GM23338 (cell line): ENCODE results near the gene NCL. TPM values are rescaled to one million over a fixed set of nuclear protein-coding genes. Genes with fewer than 3 reads are reported as not detected.
"Not testable (repeated sequence)": the region's sequence is repeated elsewhere in the genome, so short reads cannot be mapped to it uniquely, and the experiment has no call there.

ENCODE experiments used
- ATAC-seq: fragments of 200-7000 bp; cut with Tn5 transposase; 3 replicates; pipeline ENCODE4 v1.9.1; 2020
- DNase-seq: peaks from one replicate; pipeline ENCODE4 v3.0.0-alpha.2; 2015; ENCODE audit warnings: low spot score
- H2AFZ ChIP-seq: fragments of 200-600 bp; sonication (generic); 2 replicates; pipeline ENCODE4 v1.8.0; 2016; ENCODE audit warnings: antibody characterized with exemption, mild to moderate bottlenecking, moderate library complexity
- H3F3A ChIP-seq: fragments of 200-600 bp; sonication (generic); replicated peaks from 2 replicates; pipeline ENCODE4 v1.8.0; 2017; ENCODE audit warnings: antibody characterized with exemption, mixed run types, low read depth
- H3K27ac ChIP-seq: fragments of 200-600 bp; sonication (generic); 2 replicates; pipeline ENCODE4 v1.6.1; 2016; ENCODE audit warnings: low read depth
- H3K27me3 ChIP-seq: fragments of 200-600 bp; sonication (generic); 2 replicates; pipeline ENCODE4 v1.8.0; 2016; ENCODE audit warnings: mild to moderate bottlenecking, mixed run types, moderate library complexity; ENCODE audit not compliant: insufficient read depth
- H3K36me3 ChIP-seq: fragments of 200-600 bp; sonication (generic); 2 replicates; pipeline ENCODE4 v1.8.0; 2016; ENCODE audit warnings: mild to moderate bottlenecking; ENCODE audit not compliant: insufficient read depth
- H3K4me1 ChIP-seq: fragments of 200-600 bp; sonication (generic); 2 replicates; pipeline ENCODE4 v1.8.0; 2016; ENCODE audit warnings: mild to moderate bottlenecking, moderate library complexity; ENCODE audit not compliant: insufficient read depth
- H3K4me2 ChIP-seq: fragments of 200-600 bp; sonication (generic); 2 replicates; pipeline ENCODE4 v1.7.1; 2017; ENCODE audit warnings: mixed run types
- H3K4me3 ChIP-seq: fragments of 200-600 bp; sonication (generic); 2 replicates; pipeline ENCODE4 v1.6.1; 2016; ENCODE audit warnings: mixed run types
- H3K79me2 ChIP-seq: fragments of 200-600 bp; sonication (generic); replicated peaks from 2 replicates; pipeline ENCODE4 v1.8.0; 2017; ENCODE audit warnings: mild to moderate bottlenecking; ENCODE audit not compliant: insufficient read depth
- H3K9me2 ChIP-seq: fragments of 200-600 bp; sonication (generic); 2 replicates; pipeline ENCODE4 v1.8.0; 2017; ENCODE audit not compliant: insufficient read depth
- H4K20me1 ChIP-seq: fragments of 200-600 bp; sonication (generic); replicated peaks from 2 replicates; pipeline ENCODE4 v1.8.0; 2017; ENCODE audit warnings: mild to moderate bottlenecking; ENCODE audit not compliant: insufficient read depth
- H3K27ac Mint-ChIP-seq: 2 replicates; pipeline ENCODE4 v1.8.0; 2020; ENCODE audit warnings: inconsistent platforms, mild to moderate bottlenecking, moderate library complexity, mixed read lengths
- H3K27me3 Mint-ChIP-seq: 3 replicates; pipeline ENCODE4 v1.8.0; 2022; ENCODE audit warnings: low read depth, mild to moderate bottlenecking, moderate library complexity, mixed read lengths, inconsistent platforms; ENCODE audit not compliant: insufficient read depth, poor library complexity
- H3K36me3 Mint-ChIP-seq: 3 replicates; pipeline ENCODE4 v1.8.0; 2021; ENCODE audit warnings: low read depth, mild to moderate bottlenecking, inconsistent platforms, moderate library complexity, mixed read lengths
- H3K4me1 Mint-ChIP-seq: 3 replicates; pipeline ENCODE4 v1.8.0; 2020; ENCODE audit warnings: mild to moderate bottlenecking, inconsistent platforms, mixed read lengths
- H3K4me3 Mint-ChIP-seq: 3 replicates; pipeline ENCODE4 v1.8.0; 2021; ENCODE audit warnings: moderate library complexity, mild to moderate bottlenecking, inconsistent platforms, mixed read lengths
- H3K9me3 Mint-ChIP-seq: 3 replicates; pipeline ENCODE4 v1.8.0; 2020; ENCODE audit warnings: moderate library complexity, mild to moderate bottlenecking, inconsistent platforms, mixed read lengths
- CTCF ChIP-seq, 2 experiments: fragments of 200-600 bp in 1 of 2; sonication (generic) in 1 of 2; conservative IDR thresholded peaks; 2 replicates each; pipeline versions ENCODE4 v1.5.1 to v1.6.1; 2016 to 2017; ENCODE audit warnings: antibody characterized with exemption in 2 of 2, low read depth in 2 of 2, mild to moderate bottlenecking in 2 of 2, moderate library complexity in 1 of 2
- polyA plus RNA-seq: library from polyadenylated mRNA; unstranded; fragments of >200 nt; fragmentation: Nextera tagmentation; extraction: Ambion mirVana; gene quantifications from 2 replicates; pipeline ENCODE4 v1.2.1, GENCODE V29; 2016
- small RNA-seq: library from RNA; depleted of rRNA; stranded (forward); fragments of <200 nt; gene quantifications from one replicate; pipeline ENCODE3, GENCODE V24; 2014; ENCODE audit warnings: low replicate concordance
- total RNA-seq: library from RNA; depleted of rRNA; stranded (reverse); fragments of >200 nt; shearing (Covaris generic); gene quantifications from 2 replicates; pipeline ENCODE4 v1.2.3, GENCODE V29; 2014; rRNA removed

NCL gene
- total and polyA plus RNA-seq, 2 experiments from 2014 or later: 678 to 2,269 TPM

GRCh38 chr2:231405601-231406367 is 58.5 kb downstream of the NCL start:
- H3K36me3 ChIP-seq, H3K27me3 ChIP-seq, H3K79me2 ChIP-seq, H3K4me3 ChIP-seq, H3K27me3 Mint-ChIP-seq, H3F3A ChIP-seq, ATAC-seq, H4K20me1 ChIP-seq, H3K9me2 ChIP-seq, H3K4me2 ChIP-seq, H3K4me3 Mint-ChIP-seq: not testable (repeated sequence)
- H3K36me3 Mint-ChIP-seq: peaks cover 35% of the 10 kb centered on the region
- TF ChIP-seq CTCF (conservative IDR thresholded peaks at IDR 0.05; ENCODE audit: low read depth in 2 of 2): peak; percentile 48 to 71
- Histone ChIP-seq H2AFZ (0 out of 2 replicates have a peak overlapping the region, but pooled peaks have one; percentile 29), H3K27ac (peak overlapping the region; percentile 8; the same call in 1 of the 2 replicates), H3K4me1 (peaks cover 21% of the 10 kb centered on the region)
- H3K9me3 Mint-ChIP-seq: peaks cover 27% of the 10 kb centered on the region
- DNase-seq: peak; percentile 18
- H3K27ac Mint-ChIP-seq: peak overlapping the region; percentile 90
- H3K4me1 Mint-ChIP-seq: peaks cover 54% of the 10 kb centered on the region

- peak in 1 of 2 experiments; percentile 30; a peak in 2 of 4 replicates for TF ChIP-seq CTCF (conservative IDR thresholded peaks at IDR 0.05; ENCODE audit: low read depth in 2 of 2)
- H3K9me2 ChIP-seq, H3K79me2 ChIP-seq, H3K4me3 Mint-ChIP-seq, H2AFZ ChIP-seq, H3K4me3 ChIP-seq, H4K20me1 ChIP-seq, H3K36me3 ChIP-seq, H3K27me3 ChIP-seq, ATAC-seq, H3K27ac ChIP-seq, H3K4me2 ChIP-seq, H3F3A ChIP-seq, H3K27me3 Mint-ChIP-seq: not testable (repeated sequence)
- Mint-ChIP-seq H3K9me3 (peaks cover 11% of the 10 kb centered on the region), H3K4me1 (peaks cover 61% of the 10 kb centered on the region), H3K36me3 (peaks cover 34% of the 10 kb centered on the region), H3K27ac (0 out of 2 replicates have a peak overlapping the region, but pooled peaks have one; percentile 6)
- DNase-seq: peak; percentile 22
- peaks cover 29% of the 10 kb centered on the region for H3K4me1 ChIP-seq
Observed at GRCh38 chr2:231404183-231404578, 60.1 kb downstream of the NCL start.

Small RNA genes within 50 kb of the gene (small RNA-seq; reads per million reads assigned to genes)
- gene RNU2-22P: 0.22 reads per million
- 29.8 reads per million, percentile 98 among the genes with 10 or more reads in this experiment for gene SNORA75
- gene SNORD20: not detected
- 635 reads per million, percentile 100 among the genes with 10 or more reads in this experiment for gene SNORD82

Other genes with a start within 250 kb of the NCL start
- gene B3GNT7, start 68.8 kb downstream of the NCL start, total RNA-seq: 78.1 and 89.4 TPM in 2 replicates
- 44.2 and 47.1 TPM in 2 replicates for gene B3GNT7, start 68.8 kb downstream of the NCL start, polyA plus RNA-seq
- gene NMUR1, start 66.0 kb upstream of the NCL start, total RNA-seq: 0.31 and 0.59 TPM in 2 replicates
- gene NMUR1, start 66.0 kb upstream of the NCL start, polyA plus RNA-seq: 0.24 and 0.29 TPM in 2 replicates
- gene TEX44, start 128.4 kb upstream of the NCL start, total RNA-seq: not detected in 2 replicates
- not detected in 2 replicates for gene TEX44, start 128.4 kb upstream of the NCL start, polyA plus RNA-seq
- 1,861 and 2,007 TPM in 2 replicates for gene PTMA, start 244.0 kb upstream of the NCL start, total RNA-seq
- gene PTMA, start 244.0 kb upstream of the NCL start, polyA plus RNA-seq: 8,990 and 10,188 TPM in 2 replicates